ENCODE data around the gene MYEF2.

DNA sequence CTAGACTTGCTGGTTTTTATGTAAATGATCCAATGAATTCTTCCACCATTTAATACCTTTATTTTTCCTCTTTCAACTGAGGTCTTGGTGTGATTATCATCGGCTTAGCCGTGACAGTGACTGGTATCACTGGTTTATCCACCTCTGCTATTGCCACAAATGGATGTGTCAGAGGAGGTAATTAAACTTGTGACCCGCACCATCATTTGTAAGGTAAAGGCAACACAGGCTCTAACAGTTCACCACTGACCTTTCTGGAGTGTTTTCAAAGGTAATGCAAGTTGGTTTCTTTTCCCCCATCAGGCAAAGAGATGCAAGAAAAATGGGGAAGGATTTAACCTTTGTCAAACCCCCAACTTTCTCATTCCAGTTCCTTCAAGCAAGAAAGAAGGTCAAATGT lies 47.7 kb upstream of the MYEF2 start:
- no peak for TF ChIP-seq CTCF (conservative IDR thresholded peaks at IDR 0.05; ENCODE audit: low read depth, low read length)
- no peak for TF ChIP-seq EZH2 (IDR thresholded peaks at IDR 0.05; ENCODE audit: borderline replicate concordance, low read depth, low read length, poor library complexity, severe bottlenecking)
